GM20000 (cell line): ENCODE measurements around the gene SLC6A19.

ENCODE experiments used
- DNase-seq: peaks from one replicate; pipeline ENCODE4 v3.0.0; 2012; ENCODE audit warnings: low spot score
- TF ChIP-seq, protein P1 (sequence below): IDR thresholded peaks from 2 replicates; pipeline ENCODE4 v1.5.1; 2012; ENCODE audit warnings: mild to moderate bottlenecking, control low read depth; ENCODE audit errors: extremely low read depth, missing control alignments

Gene SLC6A19

DNA sequence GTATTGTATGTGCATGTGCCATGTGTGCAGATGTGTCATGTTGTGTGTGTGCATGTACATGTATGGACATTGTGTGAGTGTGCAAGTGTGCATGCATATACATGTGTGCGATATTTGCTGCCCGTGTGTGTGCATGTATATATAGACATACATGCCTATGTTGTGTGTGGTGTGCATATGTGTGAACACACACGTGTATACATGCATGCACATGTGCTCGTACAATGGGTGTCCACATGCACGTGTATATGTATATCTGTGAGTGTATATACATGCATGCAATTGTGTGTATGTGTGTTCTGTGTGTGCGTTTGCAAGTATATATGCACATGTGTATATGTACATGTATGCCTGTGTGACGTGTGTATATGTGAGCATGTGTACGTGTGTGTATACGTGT is 20.8 kb downstream of the SLC6A19 start:
- TF ChIP-seq, protein P1, sequence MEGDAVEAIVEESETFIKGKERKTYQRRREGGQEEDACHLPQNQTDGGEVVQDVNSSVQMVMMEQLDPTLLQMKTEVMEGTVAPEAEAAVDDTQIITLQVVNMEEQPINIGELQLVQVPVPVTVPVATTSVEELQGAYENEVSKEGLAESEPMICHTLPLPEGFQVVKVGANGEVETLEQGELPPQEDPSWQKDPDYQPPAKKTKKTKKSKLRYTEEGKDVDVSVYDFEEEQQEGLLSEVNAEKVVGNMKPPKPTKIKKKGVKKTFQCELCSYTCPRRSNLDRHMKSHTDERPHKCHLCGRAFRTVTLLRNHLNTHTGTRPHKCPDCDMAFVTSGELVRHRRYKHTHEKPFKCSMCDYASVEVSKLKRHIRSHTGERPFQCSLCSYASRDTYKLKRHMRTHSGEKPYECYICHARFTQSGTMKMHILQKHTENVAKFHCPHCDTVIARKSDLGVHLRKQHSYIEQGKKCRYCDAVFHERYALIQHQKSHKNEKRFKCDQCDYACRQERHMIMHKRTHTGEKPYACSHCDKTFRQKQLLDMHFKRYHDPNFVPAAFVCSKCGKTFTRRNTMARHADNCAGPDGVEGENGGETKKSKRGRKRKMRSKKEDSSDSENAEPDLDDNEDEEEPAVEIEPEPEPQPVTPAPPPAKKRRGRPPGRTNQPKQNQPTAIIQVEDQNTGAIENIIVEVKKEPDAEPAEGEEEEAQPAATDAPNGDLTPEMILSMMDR: no peak
- DNase-seq: no peak

DNA sequence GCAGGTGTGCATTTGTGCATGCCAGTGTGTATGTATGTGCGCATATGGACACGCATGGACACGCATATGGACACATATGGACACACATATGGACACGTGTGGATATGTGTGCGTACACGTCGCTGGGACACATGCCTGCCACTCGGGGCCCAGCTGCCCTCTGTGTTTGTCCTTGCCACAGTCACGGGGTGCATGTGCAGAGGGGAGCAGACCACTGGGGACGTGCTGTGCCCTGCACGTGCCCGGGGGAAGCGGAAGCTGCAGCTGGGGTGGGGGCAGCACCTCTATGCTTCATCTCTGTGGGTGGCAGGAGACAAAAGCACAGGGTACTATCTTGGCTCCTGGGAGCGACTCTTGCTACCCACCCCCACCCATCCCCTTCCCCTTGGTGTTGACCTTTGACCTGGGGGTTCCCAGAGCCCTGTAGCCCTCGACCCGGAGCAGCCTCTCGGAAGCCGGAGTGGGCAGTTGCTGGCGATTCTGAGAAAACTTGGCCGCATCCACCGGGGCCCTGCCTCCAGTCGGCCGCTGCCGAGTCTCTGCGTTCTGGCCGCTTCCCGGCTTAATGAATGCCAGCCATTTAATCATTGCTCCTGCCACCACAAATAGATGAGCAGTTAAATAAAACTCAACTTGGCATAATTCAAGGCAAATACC is 21.4 kb downstream of the SLC6A19 start:
- no peak for DNase-seq
- TF ChIP-seq, protein P1: no peak

DNA sequence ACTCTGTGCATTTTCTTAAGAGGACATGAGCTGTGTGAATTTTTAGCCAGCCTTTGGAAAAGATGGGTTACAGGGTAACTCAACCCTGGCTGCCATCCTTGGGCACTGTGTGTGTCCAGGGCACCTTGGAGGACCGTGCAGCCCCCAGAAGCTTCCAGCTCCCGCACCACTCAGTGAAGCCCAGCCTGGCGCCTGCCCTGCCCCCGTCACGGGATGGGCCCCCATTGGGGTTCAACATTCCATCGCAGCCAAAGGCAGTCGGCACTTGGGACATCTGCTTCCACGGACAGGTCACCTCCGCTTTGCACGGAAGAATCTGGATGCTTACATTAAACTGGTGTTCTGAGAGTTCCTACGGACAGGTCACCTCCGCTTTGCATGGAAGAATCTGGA is 21.9 kb downstream of the SLC6A19 start:
- TF ChIP-seq, protein P1: no peak
- DNase-seq: no peak

DNA sequence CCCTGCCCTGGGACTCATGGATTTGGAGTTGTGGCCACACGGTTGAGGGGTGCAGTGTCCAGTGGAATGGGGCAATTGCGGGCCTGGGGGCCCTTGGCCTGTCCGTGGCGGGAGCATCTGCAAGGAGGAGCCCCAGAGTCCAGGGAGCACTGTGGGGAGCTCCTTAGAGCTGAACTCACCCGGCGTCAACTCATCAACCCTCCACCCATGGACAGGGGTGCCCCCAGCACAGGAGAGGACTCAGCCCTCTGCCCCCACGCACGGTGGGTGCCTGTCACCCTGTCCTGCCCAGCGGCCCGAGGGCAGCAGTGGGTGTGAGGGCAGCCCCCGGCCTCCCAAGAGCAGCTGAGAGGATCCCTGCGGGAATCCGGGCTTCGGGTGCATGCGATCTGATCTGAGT is 23.2 kb downstream of the SLC6A19 start:
- TF ChIP-seq, protein P1: no peak
- no peak for DNase-seq

DNA sequence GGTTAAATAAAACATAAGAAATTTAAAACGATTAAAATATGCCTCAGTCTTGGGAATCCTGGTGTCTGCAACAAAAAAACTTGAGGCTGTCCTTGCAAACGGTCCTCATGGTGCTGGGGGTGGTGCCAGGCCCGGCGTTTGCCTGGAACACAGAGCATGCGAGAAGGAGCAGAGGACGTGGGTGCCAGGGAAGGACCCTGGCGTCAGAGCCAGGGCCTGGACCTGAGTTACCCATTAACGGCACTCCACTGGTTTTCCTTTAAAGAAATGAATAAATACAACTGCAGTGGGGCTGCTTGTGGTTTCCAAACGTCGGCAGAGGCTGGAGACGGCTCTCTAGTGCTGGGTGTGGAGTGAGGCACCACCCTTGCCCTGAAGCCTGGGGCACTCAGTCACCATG is 23.7 kb downstream of the SLC6A19 start, which contains the start of gene SLC6A18:
SLC6A18 (plus strand) TSS at position 301 of the 400 bp plus-strand sequence; CDS start at position 398, 97 bp downstream.
- DNase-seq: no peak
- TF ChIP-seq, protein P1: no peak

DNA sequence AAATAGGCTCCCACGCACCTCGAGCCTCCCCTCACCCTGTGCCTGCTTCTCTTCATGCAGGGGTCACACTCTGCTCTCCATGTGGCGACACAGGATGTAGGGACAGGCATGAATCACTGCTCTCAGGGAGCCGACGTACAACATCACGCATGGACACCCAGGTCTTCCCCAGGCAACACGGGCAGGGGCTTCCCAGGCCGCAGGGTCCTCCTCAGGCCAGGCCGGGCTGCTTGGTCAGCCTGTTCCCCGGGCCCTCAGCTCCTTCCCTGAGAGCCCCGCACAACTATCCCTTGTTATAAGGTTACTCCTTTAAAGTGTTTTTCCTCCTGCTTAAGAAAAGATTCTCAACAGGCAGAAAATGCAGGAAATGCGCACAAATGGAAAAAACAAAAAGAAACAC is 24.8 kb downstream of the SLC6A19 start:
- DNase-seq: no peak
- TF ChIP-seq, protein P1: no peak

DNA sequence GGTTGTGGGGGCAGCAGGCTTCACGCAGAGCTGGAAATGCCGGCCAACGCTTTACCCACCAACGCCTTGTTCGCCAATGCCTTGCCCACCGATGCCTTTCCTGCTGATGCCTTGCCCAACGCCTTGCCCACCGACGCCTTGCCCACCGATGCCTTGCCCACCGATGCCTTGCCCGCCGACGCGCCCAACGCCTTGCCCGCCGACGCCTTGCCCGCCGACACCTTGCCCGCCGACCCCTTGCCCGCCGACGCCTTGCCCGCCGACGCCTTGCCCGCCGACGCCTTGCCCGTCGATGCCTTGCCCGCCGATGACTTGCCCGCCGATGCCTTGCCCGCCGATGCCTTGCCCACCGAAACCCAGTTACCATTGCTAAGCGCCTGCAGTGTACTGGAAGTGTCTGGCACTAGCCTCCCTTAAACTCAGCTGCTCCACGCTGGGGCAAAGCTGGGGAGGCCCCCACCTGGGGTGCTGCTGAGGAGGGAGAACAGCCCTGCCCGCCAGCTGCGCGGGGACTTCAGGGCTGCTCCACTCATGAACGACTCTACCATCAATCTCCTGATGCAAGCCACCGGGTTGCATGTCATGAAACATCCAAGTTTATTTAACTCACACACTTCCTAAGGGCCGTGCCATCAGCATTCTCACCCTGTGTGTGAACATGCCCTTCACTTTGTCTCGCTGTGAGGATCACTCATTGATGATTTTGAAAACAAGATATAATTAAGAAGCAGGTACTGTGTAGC is 25.6 kb downstream of the SLC6A19 start:
- TF ChIP-seq, protein P1: no peak
- no peak for DNase-seq
